NT2/D1 (cell line): ENCODE results near the gene HS1BP3.
A peak's percentile ranks its signal among the peaks of the same experiment; 100 is the strongest.

Experiments used
- DNase-seq: peaks from one replicate; pipeline ENCODE4 v3.0.0-alpha.2; 2011; ENCODE audit warnings: low read depth, low spot score
- H3K27me3 ChIP-seq: 2 replicates; pipeline ENCODE4 v1.6.0; 2011; ENCODE audit warnings: mild to moderate bottlenecking; ENCODE audit not compliant: insufficient read length, insufficient read depth
- H3K36me3 ChIP-seq: 2 replicates; pipeline ENCODE4 v1.6.1; 2011; ENCODE audit warnings: mild to moderate bottlenecking, low read length, mixed read lengths; ENCODE audit not compliant: insufficient read depth, insufficient read length
- H3K4me1 ChIP-seq: 2 replicates; pipeline ENCODE4 v1.5.1; 2011; ENCODE audit not compliant: insufficient read depth, insufficient read length
- H3K4me3 ChIP-seq: 2 replicates; pipeline ENCODE4 v1.5.1; 2011; ENCODE audit warnings: low read depth; ENCODE audit not compliant: insufficient read length
- H3K9ac ChIP-seq: 2 replicates; pipeline ENCODE4 v1.6.0; 2011; ENCODE audit warnings: low read depth; ENCODE audit not compliant: insufficient read length
- H3K9me3 ChIP-seq: 2 replicates; pipeline ENCODE4 v1.5.1; 2011; ENCODE audit warnings: mild to moderate bottlenecking, low read length; ENCODE audit not compliant: insufficient read depth
- SUZ12 ChIP-seq: IDR thresholded peaks from 2 replicates; pipeline ENCODE4 v1.6.1; 2011; ENCODE audit not compliant: insufficient read length, insufficient read depth; ENCODE audit errors: extremely low read depth
- YY1 ChIP-seq: IDR thresholded peaks from 2 replicates; pipeline ENCODE4 v1.6.1; 2011; ENCODE audit not compliant: insufficient read length, insufficient read depth
- ZNF274 ChIP-seq: IDR thresholded peaks from 2 replicates; pipeline ENCODE4 v1.6.1; 2011; ENCODE audit warnings: mild to moderate bottlenecking, low read depth, low read length

The HS1BP3 gene

DNA sequence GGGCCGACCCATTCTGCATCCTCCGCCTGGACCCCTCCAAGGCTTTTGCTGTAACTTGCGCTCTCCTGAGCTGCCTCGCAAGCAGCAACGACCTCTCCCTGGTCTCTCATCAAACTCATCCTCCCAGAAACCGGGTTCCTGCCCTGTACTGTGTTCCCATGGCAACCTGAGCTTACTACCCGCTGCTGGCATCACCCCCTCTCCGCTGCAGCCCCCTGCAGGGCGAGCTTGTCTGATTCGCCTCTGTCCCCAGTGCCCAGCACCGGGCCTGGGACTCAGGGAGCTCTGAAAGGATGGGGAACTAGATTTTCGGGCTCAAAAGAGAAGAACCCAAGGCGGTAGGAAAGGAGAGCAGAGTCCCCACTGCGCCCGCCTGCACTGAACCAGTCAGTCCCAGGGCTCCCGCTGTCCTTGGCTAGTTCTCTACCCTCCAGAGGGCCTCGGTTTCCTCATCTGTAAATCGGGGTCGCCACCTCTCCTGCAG is 463 bp downstream of the HS1BP3 start:
- H3K9ac ChIP-seq = peak overlapping the region; percentile 53
- H3K4me1 ChIP-seq = peaks cover 6% of the 10 kb centered on the region
- peak overlapping the region; percentile 48 for H3K4me3 ChIP-seq
- H3K27me3 ChIP-seq = peaks cover 12% of the 10 kb centered on the region
- no peak for TF ChIP-seq YY1
- TF ChIP-seq SUZ12 = no peak
- no peak for TF ChIP-seq ZNF274
- H3K9me3 ChIP-seq = no peaks in the 10 kb centered on the region
- no peak for DNase-seq
- H3K36me3 ChIP-seq = peaks cover under 1% of the 10 kb centered on the region

DNA sequence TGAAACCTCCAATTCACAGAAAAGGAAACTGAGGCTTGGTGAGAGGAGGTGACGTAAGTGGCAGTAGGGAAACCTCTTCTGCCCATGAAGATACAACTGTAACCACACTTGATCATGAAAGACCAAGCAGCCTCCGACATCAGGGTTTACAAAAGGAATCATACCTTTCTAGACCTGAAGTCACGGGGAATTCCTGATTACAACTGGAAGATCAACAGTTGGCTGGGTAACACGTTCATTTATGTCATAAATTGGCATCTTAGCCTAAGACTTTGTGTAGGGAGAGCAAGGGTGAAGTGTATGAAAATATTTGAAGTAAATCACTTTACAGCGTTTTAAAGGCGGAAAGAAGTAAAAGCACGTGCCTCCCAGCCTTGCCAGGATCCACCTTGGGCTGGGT is 922 bp downstream of the HS1BP3 start:
- H3K9ac ChIP-seq = peak overlapping the region; percentile 53
- no peak for DNase-seq

DNA sequence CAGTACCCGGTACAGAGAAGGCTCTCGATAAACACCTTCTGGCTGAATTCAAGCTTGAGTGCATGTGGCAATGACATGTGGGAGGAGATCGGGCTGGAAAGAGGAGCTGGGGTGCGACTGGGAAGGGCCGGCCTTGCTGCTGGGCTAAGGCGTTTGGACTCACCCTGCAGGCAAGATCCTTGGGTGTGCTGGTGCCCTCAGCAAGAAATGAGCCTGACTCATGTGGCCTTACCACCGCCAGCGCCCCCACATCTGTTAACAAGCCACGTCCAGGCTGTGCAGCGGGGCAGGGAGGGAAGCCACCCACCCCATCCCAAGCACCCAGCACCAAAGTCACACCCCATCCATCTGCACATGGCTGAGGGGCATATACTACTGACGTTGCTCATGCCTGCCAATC is 1.3 kb downstream of the HS1BP3 start:
- H3K36me3 ChIP-seq = peaks cover 9% of the 10 kb centered on the region
- TF ChIP-seq SUZ12 = no peak
- TF ChIP-seq ZNF274 = no peak
- no peak for TF ChIP-seq YY1
- DNase-seq = no peak
- no peak overlapping the region for H3K4me3 ChIP-seq
- H3K9ac ChIP-seq = no peak overlapping the region
- H3K4me1 ChIP-seq = peaks cover 6% of the 10 kb centered on the region
- no peaks in the 10 kb centered on the region for H3K9me3 ChIP-seq
- peaks cover 12% of the 10 kb centered on the region for H3K27me3 ChIP-seq

More for the DNA sequence above, 922 bp downstream of the HS1BP3 start:
- Histone ChIP-seq H3K36me3 (peaks cover 5% of the 10 kb centered on the region), H3K9me3 (no peaks in the 10 kb centered on the region), H3K27me3 (peaks cover 12% of the 10 kb centered on the region), H3K4me1 (peaks cover 6% of the 10 kb centered on the region), H3K4me3 (peak overlapping the region; percentile 48)
- TF ChIP-seq YY1 (no peak), SUZ12 (no peak), ZNF274 (no peak)

DNA sequence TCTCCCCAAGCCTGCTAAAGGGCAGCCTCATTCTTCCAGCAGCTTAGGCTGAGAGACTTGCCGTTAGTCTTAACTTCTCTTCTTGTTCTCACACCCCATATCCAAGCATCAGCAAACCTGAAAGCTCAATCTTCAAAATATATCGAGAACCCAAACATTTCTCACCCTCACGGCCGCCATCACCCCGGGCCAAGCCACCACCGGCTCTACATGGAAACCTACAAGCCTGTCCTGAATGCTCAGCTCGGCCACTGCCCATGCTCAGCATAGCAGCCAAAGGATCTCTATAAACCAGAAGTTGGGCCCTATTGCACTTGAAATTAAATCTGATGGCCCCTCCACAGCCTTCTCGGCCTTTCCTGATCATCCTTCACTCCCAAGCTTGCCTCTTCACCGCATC is 2.1 kb downstream of the HS1BP3 start:
- H3K9me3 ChIP-seq = no peaks in the 10 kb centered on the region
- peaks cover 12% of the 10 kb centered on the region for H3K36me3 ChIP-seq
- H3K9ac ChIP-seq = no peak overlapping the region
- H3K27me3 ChIP-seq = peaks cover 12% of the 10 kb centered on the region
- TF ChIP-seq ZNF274 (no peak), YY1 (no peak), SUZ12 (no peak)
- H3K4me3 ChIP-seq = no peak overlapping the region
- DNase-seq = no peak
- H3K4me1 ChIP-seq = peaks cover 6% of the 10 kb centered on the region

DNA sequence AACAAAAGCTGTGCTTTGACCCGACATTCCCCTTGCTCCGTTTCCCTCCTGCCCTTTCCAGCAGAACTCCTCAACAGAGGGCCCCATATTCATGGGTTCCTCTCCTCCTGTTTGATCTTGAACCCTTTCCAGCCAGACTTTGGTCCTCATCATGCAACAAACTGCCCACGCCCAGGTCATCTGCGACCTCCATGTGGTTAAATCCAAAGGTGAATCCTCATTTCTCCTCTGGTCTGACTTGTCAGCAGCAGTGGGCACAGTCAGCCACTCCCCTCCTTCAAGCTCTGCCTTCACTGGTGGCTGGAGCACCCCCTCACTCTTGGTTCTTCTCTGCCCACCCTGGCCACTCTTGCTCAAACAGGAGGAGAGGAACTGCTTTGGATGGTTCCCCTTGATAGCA is 2.7 kb downstream of the HS1BP3 start:
- Histone ChIP-seq H3K4me3 (no peak overlapping the region), H3K9ac (no peak overlapping the region), H3K27me3 (peaks cover 12% of the 10 kb centered on the region), H3K4me1 (peaks cover 6% of the 10 kb centered on the region), H3K9me3 (no peaks in the 10 kb centered on the region), H3K36me3 (peaks cover 12% of the 10 kb centered on the region)
- TF ChIP-seq ZNF274 (no peak), SUZ12 (no peak), YY1 (no peak)
- no peak for DNase-seq

DNA sequence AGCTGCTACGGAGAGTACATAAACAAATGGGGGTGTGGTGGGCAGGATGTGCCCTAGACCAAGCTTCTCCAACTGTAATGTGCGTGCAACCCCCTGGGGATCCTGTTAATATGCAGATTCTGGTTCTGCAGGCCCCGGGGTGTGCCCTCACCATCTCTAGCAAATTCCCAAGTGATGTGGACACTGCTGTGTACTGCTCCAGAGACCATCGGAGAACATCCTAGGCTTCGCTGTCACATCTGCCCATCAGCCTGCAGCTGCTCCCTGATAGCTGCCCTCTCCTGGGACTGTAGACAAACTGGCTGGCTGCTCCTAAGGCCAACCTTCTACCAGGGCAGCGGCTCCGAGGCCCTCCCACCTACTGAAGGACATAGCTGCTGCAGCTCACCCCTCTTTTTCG is 3.2 kb downstream of the HS1BP3 start:
- no peak for DNase-seq
- peaks cover 12% of the 10 kb centered on the region for H3K36me3 ChIP-seq
- peaks cover 6% of the 10 kb centered on the region for H3K4me1 ChIP-seq
- no peak overlapping the region for H3K9ac ChIP-seq
- peaks cover 12% of the 10 kb centered on the region for H3K27me3 ChIP-seq
- TF ChIP-seq SUZ12 (no peak), YY1 (no peak), ZNF274 (no peak)
- no peaks in the 10 kb centered on the region for H3K9me3 ChIP-seq
- H3K4me3 ChIP-seq = no peak overlapping the region

DNA sequence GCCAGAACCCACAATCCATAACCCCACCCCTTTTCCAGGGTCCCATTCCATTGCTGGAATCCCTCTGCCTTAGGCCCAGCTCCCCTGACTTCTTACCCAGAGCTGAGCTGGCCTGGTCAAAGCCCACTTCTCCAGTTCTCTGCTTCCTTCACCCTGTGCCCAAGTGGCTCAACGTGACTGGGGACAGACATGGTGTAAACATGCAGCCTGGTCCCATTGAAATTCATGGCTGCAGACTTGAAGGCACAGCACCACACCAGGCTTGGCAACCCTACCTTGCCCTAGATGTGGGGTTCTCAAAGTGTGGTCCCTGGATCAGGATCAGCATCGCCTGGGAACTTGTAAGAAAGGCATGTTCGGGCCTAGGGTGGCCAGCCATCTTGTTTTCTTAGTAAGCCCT is 3.7 kb downstream of the HS1BP3 start:
- DNase-seq = no peak
- no peak overlapping the region for H3K4me3 ChIP-seq
- H3K4me1 ChIP-seq = peaks cover 6% of the 10 kb centered on the region
- TF ChIP-seq SUZ12 = no peak
- no peak for TF ChIP-seq YY1
- no peak for TF ChIP-seq ZNF274
- no peak overlapping the region for H3K9ac ChIP-seq
- no peaks in the 10 kb centered on the region for H3K9me3 ChIP-seq
- H3K27me3 ChIP-seq = peaks cover 6% of the 10 kb centered on the region
- H3K36me3 ChIP-seq = peaks cover 12% of the 10 kb centered on the region
